ENCODE measurements around the gene RUBCN. TPM values are rescaled to one million over a fixed set of nuclear protein-coding genes. Genes with fewer than 3 reads are reported as not detected.
"Not testable (repeated sequence)": the region's sequence is repeated elsewhere in the genome, so short reads cannot be mapped to it uniquely, and the experiment has no call there.

RUBCN gene
- total and polyA plus RNA-seq, 2 donors (not counting 1 experiment from before 2014, with no cell fraction given) = 57.3 to 423 TPM

DNA sequence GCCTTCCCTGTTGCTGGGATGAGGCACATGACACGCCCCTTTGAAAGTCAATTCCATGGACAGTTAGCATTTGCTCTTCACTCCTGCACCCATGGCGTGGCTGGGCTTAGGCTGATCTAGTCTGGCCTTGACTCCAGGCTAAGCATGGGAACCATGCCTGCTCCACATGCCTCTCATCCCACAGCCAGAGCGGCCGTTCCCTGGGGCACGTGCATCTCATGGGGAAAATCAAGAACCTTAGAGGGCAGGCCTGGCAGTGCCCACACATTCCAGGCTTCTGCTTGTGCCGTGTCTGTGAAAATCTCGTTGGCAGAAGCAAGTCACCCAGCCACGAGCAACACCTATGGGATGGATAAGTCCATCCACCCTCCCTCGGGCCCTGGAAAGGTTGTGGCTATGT is 89.5 kb downstream of the RUBCN start:
- CTCF ChIA-PET; intact Hi-C loops (cut with micrococcal nuclease); H3K4me1 Mint-ChIP-seq; DNase-seq; H3K27ac ChIP-seq (ENCODE audit: low read length in 2 of 2); H3K4me1 ChIP-seq (ENCODE audit: control insufficient read depth in 2 of 2, insufficient read depth in 2 of 2, low read length in 2 of 2); H3K9me3 ChIP-seq (ENCODE audit: control extremely low read depth in 1 of 3, control insufficient read depth in 2 of 3, insufficient read depth in 1 of 3, low read length in 2 of 3); H3K27me3 ChIP-seq (replicated peaks in 1 of 4; ENCODE audit: control extremely low read depth in 1 of 4, control insufficient read depth in 3 of 4, insufficient read depth in 4 of 4, low read length in 3 of 4); H3K4me3 ChIP-seq (ENCODE audit: control extremely low read depth in 1 of 5, extremely low read depth in 1 of 5, insufficient read depth in 1 of 5, low read depth in 2 of 5, low read length in 4 of 5); ATAC-seq (ENCODE audit: low read depth); H3K4me3 Mint-ChIP-seq; H3K9me3 Mint-ChIP-seq (ENCODE audit: insufficient read depth); H3K4me2 ChIP-seq (replicated peaks; ENCODE audit: low read depth, low read length, poor library complexity, severe bottlenecking); H3K27me3 Mint-ChIP-seq; H3K36me3 ChIP-seq (replicated peaks in 1 of 2; ENCODE audit: control extremely low read depth in 1 of 2, control insufficient read depth in 1 of 2, extremely low read depth in 1 of 2, insufficient read depth in 2 of 2, low read length in 1 of 2); H4K20me1 ChIP-seq (ENCODE audit: control insufficient read depth, insufficient read depth, low read length, poor library complexity, severe bottlenecking); H3K9ac ChIP-seq (ENCODE audit: low read length); H3K79me2 ChIP-seq (ENCODE audit: control insufficient read depth, insufficient read depth, low read length); H3K27ac Mint-ChIP-seq; H2AFZ ChIP-seq (ENCODE audit: insufficient read depth, low read depth, low read length, poor library complexity, severe bottlenecking): not testable (repeated sequence)
- POLR2A ChIA-PET = interaction anchor here (0.7 kb wide), 1 partner anchor 35 kb away, joined by 6 read pairs; no protein-coding TSS in a partner anchor
- 100% methylated on average over 3 of the region's 9 CpGs for WGBS (ENCODE audit: insufficient coverage)

- CTCF ChIA-PET; H3K4me1 Mint-ChIP-seq; H3K27ac ChIP-seq (ENCODE audit: low read length in 2 of 2); H3K9me3 ChIP-seq (ENCODE audit: control extremely low read depth in 1 of 3, control insufficient read depth in 2 of 3, insufficient read depth in 1 of 3, low read length in 2 of 3); H3K4me3 Mint-ChIP-seq; H3K79me2 ChIP-seq (ENCODE audit: control insufficient read depth, insufficient read depth, low read length); H3K9me3 Mint-ChIP-seq (ENCODE audit: insufficient read depth); H3K4me2 ChIP-seq (replicated peaks; ENCODE audit: low read depth, low read length, poor library complexity, severe bottlenecking); H2AFZ ChIP-seq (ENCODE audit: insufficient read depth, low read depth, low read length, poor library complexity, severe bottlenecking); H3K27me3 ChIP-seq (replicated peaks in 1 of 4; ENCODE audit: control extremely low read depth in 1 of 4, control insufficient read depth in 3 of 4, insufficient read depth in 4 of 4, low read length in 3 of 4); DNase-seq; H3K27ac Mint-ChIP-seq; H3K9ac ChIP-seq (ENCODE audit: low read length); H3K4me3 ChIP-seq (ENCODE audit: control extremely low read depth in 1 of 5, extremely low read depth in 1 of 5, insufficient read depth in 1 of 5, low read depth in 2 of 5, low read length in 4 of 5); H4K20me1 ChIP-seq (ENCODE audit: control insufficient read depth, insufficient read depth, low read length, poor library complexity, severe bottlenecking); H3K4me1 ChIP-seq (ENCODE audit: control insufficient read depth in 2 of 2, insufficient read depth in 2 of 2, low read length in 2 of 2); H3K36me3 ChIP-seq (replicated peaks in 1 of 2; ENCODE audit: control extremely low read depth in 1 of 2, control insufficient read depth in 1 of 2, extremely low read depth in 1 of 2, insufficient read depth in 2 of 2, low read length in 1 of 2); H3K27me3 Mint-ChIP-seq; POLR2A ChIA-PET; ATAC-seq (ENCODE audit: low read depth); intact Hi-C loops (cut with micrococcal nuclease): not testable (repeated sequence)
- 100% methylated on average over 3 of the region's 12 CpGs for WGBS (ENCODE audit: insufficient coverage)
Observed at GRCh38 chr3:197646294-197646693, 90.4 kb downstream of the RUBCN start.

DNA sequence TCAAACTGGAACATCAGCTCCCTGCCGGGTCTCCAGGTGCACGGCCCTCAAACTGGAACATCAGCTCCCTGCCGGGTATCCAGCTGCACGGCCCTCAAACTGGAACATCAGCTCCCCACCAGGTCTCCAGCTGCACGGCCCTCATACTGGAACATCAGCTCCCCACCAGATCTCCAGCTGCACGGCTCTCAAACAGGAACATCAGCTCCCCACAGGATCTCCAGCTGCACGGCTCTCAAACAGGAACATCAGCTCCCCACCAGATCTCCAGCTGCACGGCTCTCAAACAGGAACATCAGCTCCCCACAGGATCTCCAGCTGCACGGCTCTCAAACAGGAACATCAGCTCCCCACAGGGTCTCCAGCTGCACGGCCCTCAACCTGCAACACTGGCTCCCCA is 99.1 kb downstream of the RUBCN start:
- H3K4me3 ChIP-seq (ENCODE audit: control extremely low read depth in 1 of 5, extremely low read depth in 1 of 5, insufficient read depth in 1 of 5, low read depth in 2 of 5, low read length in 4 of 5); DNase-seq; H3K9me3 Mint-ChIP-seq (ENCODE audit: insufficient read depth); H3K4me2 ChIP-seq (replicated peaks; ENCODE audit: low read depth, low read length, poor library complexity, severe bottlenecking); H4K20me1 ChIP-seq (ENCODE audit: control insufficient read depth, insufficient read depth, low read length, poor library complexity, severe bottlenecking); H3K4me1 Mint-ChIP-seq; H3K27ac ChIP-seq (ENCODE audit: low read length in 2 of 2); H3K4me1 ChIP-seq (ENCODE audit: control insufficient read depth in 2 of 2, insufficient read depth in 2 of 2, low read length in 2 of 2); ATAC-seq (ENCODE audit: low read depth); H2AFZ ChIP-seq (ENCODE audit: insufficient read depth, low read depth, low read length, poor library complexity, severe bottlenecking); H3K4me3 Mint-ChIP-seq; intact Hi-C loops (cut with micrococcal nuclease); H3K9me3 ChIP-seq (ENCODE audit: control extremely low read depth in 1 of 3, control insufficient read depth in 2 of 3, insufficient read depth in 1 of 3, low read length in 2 of 3); H3K27me3 Mint-ChIP-seq; H3K79me2 ChIP-seq (ENCODE audit: control insufficient read depth, insufficient read depth, low read length); POLR2A ChIA-PET; H3K9ac ChIP-seq (ENCODE audit: low read length); H3K27me3 ChIP-seq (replicated peaks in 1 of 4; ENCODE audit: control extremely low read depth in 1 of 4, control insufficient read depth in 3 of 4, insufficient read depth in 4 of 4, low read length in 3 of 4); H3K36me3 ChIP-seq (replicated peaks in 1 of 2; ENCODE audit: control extremely low read depth in 1 of 2, control insufficient read depth in 1 of 2, extremely low read depth in 1 of 2, insufficient read depth in 2 of 2, low read length in 1 of 2); H3K27ac Mint-ChIP-seq: not testable (repeated sequence)
- CTCF ChIA-PET = interaction anchor here (0.7 kb wide), 1 partner anchor 38 kb away, joined by 3 read pairs; no protein-coding TSS in a partner anchor
- 45% methylated on average over 8 of the region's 10 CpGs for WGBS (ENCODE audit: insufficient coverage)
